ENCODE results near the gene C14orf180. TPM values are rescaled to one million over a fixed set of nuclear protein-coding genes. Genes with fewer than 3 reads are reported as not detected.

C14orf180 gene
- total RNA-seq, 2 donors from 2014 or later = 0.32 TPM; not detected in 1

GRCh38 chr14:104595116-104595675 is 15.6 kb downstream of the C14orf180 start:
- H3K36me3 ChIP-seq = no peaks in the 10 kb centered on the region
- no peak for DNase-seq (ENCODE audit: low spot score)
- no peak overlapping the region for H3K27ac ChIP-seq
- no peak overlapping the region for H3K4me3 ChIP-seq
- no peaks in the 10 kb centered on the region for H3K4me1 ChIP-seq (replicated peaks)
- WGBS = 85% methylated on average over 14 of the region's 14 CpGs
- H3K27me3 ChIP-seq (replicated peaks; ENCODE audit: insufficient read depth) = no peaks in the 10 kb centered on the region
- TF ChIP-seq CTCF (IDR thresholded peaks at IDR 0.05) (no peak), POLR2A (IDR thresholded peaks at IDR 0.05) (no peak), POLR2AphosphoS5 (IDR thresholded peaks at IDR 0.05) (no peak)
- intact Hi-C loops (cut with DNase I) = no loop called here
- H3K9me3 ChIP-seq = no peaks in the 10 kb centered on the region

- Histone ChIP-seq H3K4me3 (no peak overlapping the region), H3K27ac (no peak overlapping the region), H3K9me3 (no peaks in the 10 kb centered on the region), H3K27me3 (replicated peaks; ENCODE audit: insufficient read depth) (no peaks in the 10 kb centered on the region), H3K4me1 (replicated peaks) (no peaks in the 10 kb centered on the region), H3K36me3 (no peaks in the 10 kb centered on the region)
- no peak for TF ChIP-seq POLR2A (IDR thresholded peaks at IDR 0.05)
- no peak for TF ChIP-seq POLR2AphosphoS5 (IDR thresholded peaks at IDR 0.05)
- TF ChIP-seq CTCF (IDR thresholded peaks at IDR 0.05) = no peak
- no peak for DNase-seq (ENCODE audit: low spot score)
- intact Hi-C loops (cut with DNase I) = no loop called here
- 81% methylated on average over 5 of the region's 6 CpGs for WGBS
Observed at GRCh38 chr14:104595911-104596450, 16.4 kb downstream of the C14orf180 start.

GRCh38 chr14:104596451-104596918 is 16.9 kb downstream of the C14orf180 start:
- no peaks in the 10 kb centered on the region for H3K9me3 ChIP-seq
- H3K36me3 ChIP-seq = no peaks in the 10 kb centered on the region
- no peak for TF ChIP-seq POLR2AphosphoS5 (IDR thresholded peaks at IDR 0.05)
- TF ChIP-seq CTCF (IDR thresholded peaks at IDR 0.05) = no peak
- TF ChIP-seq POLR2A (IDR thresholded peaks at IDR 0.05) = no peak
- WGBS = 87% methylated on average over 11 of the region's 11 CpGs
- no peak overlapping the region for H3K27ac ChIP-seq
- no peaks in the 10 kb centered on the region for H3K4me1 ChIP-seq (replicated peaks)
- intact Hi-C loops (cut with DNase I) = no loop called here
- H3K27me3 ChIP-seq (replicated peaks; ENCODE audit: insufficient read depth) = no peaks in the 10 kb centered on the region
- DNase-seq (ENCODE audit: low spot score) = no peak
- H3K4me3 ChIP-seq = no peak overlapping the region

GRCh38 chr14:104596927-104597351 is 17.4 kb downstream of the C14orf180 start:
- TF ChIP-seq POLR2A (IDR thresholded peaks at IDR 0.05) = no peak
- TF ChIP-seq POLR2AphosphoS5 (IDR thresholded peaks at IDR 0.05) = no peak
- TF ChIP-seq CTCF (IDR thresholded peaks at IDR 0.05) = no peak
- no peak overlapping the region for H3K27ac ChIP-seq
- intact Hi-C loops (cut with DNase I) = no loop called here

GRCh38 chr14:104597576-104597975 is 18.0 kb downstream of the C14orf180 start:
- Histone ChIP-seq H3K4me3 (no peak overlapping the region), H3K4me1 (replicated peaks) (no peaks in the 10 kb centered on the region), H3K36me3 (no peaks in the 10 kb centered on the region), H3K27ac (no peak overlapping the region), H3K27me3 (replicated peaks; ENCODE audit: insufficient read depth) (peaks cover 2% of the 10 kb centered on the region), H3K9me3 (no peaks in the 10 kb centered on the region)
- 84% methylated on average over 11 of the region's 11 CpGs for WGBS
- TF ChIP-seq CTCF (IDR thresholded peaks at IDR 0.05) (no peak), POLR2A (IDR thresholded peaks at IDR 0.05) (no peak), POLR2AphosphoS5 (IDR thresholded peaks at IDR 0.05) (no peak)
- intact Hi-C loops (cut with DNase I) = no loop called here
- DNase-seq (ENCODE audit: low spot score) = no peak

More at GRCh38 chr14:104596927-104597351, 17.4 kb downstream of the C14orf180 start:
- H3K9me3 ChIP-seq = no peaks in the 10 kb centered on the region
- DNase-seq (ENCODE audit: low spot score) = no peak
- no peak overlapping the region for H3K4me3 ChIP-seq
- 88% methylated on average over 19 of the region's 21 CpGs for WGBS
- peaks cover 1% of the 10 kb centered on the region for H3K27me3 ChIP-seq (replicated peaks; ENCODE audit: insufficient read depth)
- H3K4me1 ChIP-seq (replicated peaks) = no peaks in the 10 kb centered on the region
- no peaks in the 10 kb centered on the region for H3K36me3 ChIP-seq

All from prostate gland (tissue), 2 donors.